AG04449 (cell line): ENCODE measurements around the gene DIP2C.

ENCODE experiments used
- CTCF ChIA-PET: fragments of 350-600 bp; formaldehyde crosslinking; extraction: SDS; loops from one replicate; lab custom pipeline; 2021; ENCODE audit warnings: antibody characterized with exemption; lab: Yijun Ruan, JAX
- POLR2A ChIA-PET: fragments of 400-600, 350-600 bp; formaldehyde crosslinking; extraction: SDS; loops from one replicate; lab custom pipeline; 2020; ENCODE audit warnings: antibody characterized with exemption, inconsistent platforms; lab: Yijun Ruan, JAX
- DNase-seq: peaks from one replicate; pipeline ENCODE4 v3.0.0-alpha.2; 2010; ENCODE audit warnings: low read depth, low spot score
- H3K4me3 ChIP-seq: 2 replicates; pipeline ENCODE4 v1.5.1; 2011; ENCODE audit warnings: low read depth, mild to moderate bottlenecking, control low read depth, low read length
- CTCF ChIP-seq: IDR thresholded peaks from one replicate; pipeline ENCODE4 v1.5.1; 2011; ENCODE audit warnings: mild to moderate bottlenecking, moderate library complexity, low read length, control low read depth, inconsistent platforms; ENCODE audit not compliant: insufficient read depth; ENCODE audit errors: missing control alignments

DIP2C gene

GRCh38 chr10:241966-242643 lies 447.4 kb downstream of the DIP2C start:
- H3K4me3 ChIP-seq: no peak overlapping the region
- no peak for DNase-seq
- no peak for TF ChIP-seq CTCF
- ChIA-PET CTCF (interaction anchor here (1.2 kb wide), 1 partner anchor 12 kb away, joined by 3 read pairs; no protein-coding TSS in a partner anchor), POLR2A (no interaction called here)

- ChIA-PET CTCF (no interaction called here), POLR2A (no interaction called here)
- DNase-seq: no peak
Measured at GRCh38 chr10:241451-241850, 448.0 kb downstream of the DIP2C start.

GRCh38 chr10:239109-239508 lies 450.4 kb downstream of the DIP2C start:
- POLR2A ChIA-PET: no interaction called here
- no peak for DNase-seq
- no peak for TF ChIP-seq CTCF
- CTCF ChIA-PET: no interaction called here
- H3K4me3 ChIP-seq: no peak overlapping the region

More at GRCh38 chr10:241451-241850, 448.0 kb downstream of the DIP2C start:
- no peak for TF ChIP-seq CTCF
- H3K4me3 ChIP-seq: no peak overlapping the region

GRCh38 chr10:235915-236314 lies 453.6 kb downstream of the DIP2C start:
- no peak for DNase-seq
- CTCF ChIA-PET: no interaction called here
- no peak for TF ChIP-seq CTCF
- POLR2A ChIA-PET: no interaction called here
- no peak overlapping the region for H3K4me3 ChIP-seq

- H3K4me3 ChIP-seq: no peak overlapping the region
- ChIA-PET POLR2A (no interaction called here), CTCF (interaction anchor here (0.6 kb wide), 1 partner anchor 12 kb away, joined by 3 read pairs; no protein-coding TSS in a partner anchor)
- DNase-seq: no peak
- no peak for TF ChIP-seq CTCF
Measured at GRCh38 chr10:234708-235406, 454.6 kb downstream of the DIP2C start.

GRCh38 chr10:232878-233277 lies 456.6 kb downstream of the DIP2C start:
- no peak for DNase-seq
- POLR2A ChIA-PET: no interaction called here
- CTCF ChIA-PET: no interaction called here
- TF ChIP-seq CTCF: no peak
- no peak overlapping the region for H3K4me3 ChIP-seq
